ENCODE results near the gene MOSPD3. TPM values are rescaled to one million over a fixed set of nuclear protein-coding genes. Genes with fewer than 3 reads are reported as not detected.

Gene MOSPD3
- total RNA-seq, 1 donor from 2014 or later: 3.0 TPM

DNA sequence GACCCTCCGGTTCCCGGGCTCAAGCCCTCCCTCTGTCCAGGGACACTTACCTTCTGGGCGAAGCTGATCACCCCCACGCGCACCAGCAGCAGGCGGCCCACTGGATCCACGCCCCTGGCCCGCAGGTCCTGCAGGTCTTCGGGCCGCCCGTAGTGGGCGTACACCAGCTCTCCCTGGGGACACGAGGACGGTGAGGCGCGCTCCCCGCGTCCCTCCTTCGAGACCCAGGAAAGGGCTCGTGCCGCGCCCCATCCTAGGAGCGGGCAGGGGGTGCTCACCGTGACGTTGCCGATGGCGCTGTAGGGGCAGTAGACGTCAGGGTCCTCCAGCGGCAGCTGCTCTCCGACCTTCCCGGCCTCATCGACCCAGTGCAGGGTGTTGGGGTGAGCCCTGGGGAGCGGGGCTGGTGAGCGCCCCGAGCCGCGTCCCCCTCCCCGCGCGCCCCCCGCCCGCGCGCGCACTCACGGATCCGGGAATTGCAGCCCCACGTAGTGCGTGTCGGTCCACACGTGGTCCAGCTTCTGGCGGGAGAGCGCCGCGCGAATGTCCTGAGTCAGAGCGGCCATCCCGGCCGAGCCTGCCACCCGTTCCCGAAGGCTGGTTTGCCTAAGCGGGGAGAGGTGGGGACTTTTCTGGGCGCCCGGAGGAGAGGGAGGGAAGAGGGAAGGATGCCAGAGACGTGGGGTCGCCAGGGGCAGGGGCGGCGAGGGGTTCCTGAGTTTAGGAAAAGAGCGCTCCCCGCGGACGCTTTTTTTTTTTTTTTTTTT is 20.8 kb downstream of the MOSPD3 start:
- Histone ChIP-seq H2AFZ (replicated peaks) (peak overlapping the region; percentile 100), H3K27ac (no peak overlapping the region), H3K9ac (no peak overlapping the region), H3F3A (ENCODE audit: low read depth) (peaks cover 12% of the 10 kb centered on the region), H3K79me2 (ENCODE audit: low read depth) (no peaks in the 10 kb centered on the region), H3K36me3 (no peaks in the 10 kb centered on the region), H3K9me3 (ENCODE audit: low read depth) (no peaks in the 10 kb centered on the region), H3K27me3 (peaks cover 37% of the 10 kb centered on the region), H3K4me3 (peak overlapping the region; percentile 61), H4K20me1 (ENCODE audit: low read depth) (no peaks in the 10 kb centered on the region), H3K4me2 (peak overlapping the region; percentile 98), H3K4me1 (peaks cover 4% of the 10 kb centered on the region)
- H3K4me1 Mint-ChIP-seq: peaks cover 13% of the 10 kb centered on the region
- DNase-seq (ENCODE audit: low spot score): peak; percentile 76
- H3K9me3 Mint-ChIP-seq: peaks cover 2% of the 10 kb centered on the region
- H3K27ac Mint-ChIP-seq: no peak overlapping the region
- H3K36me3 Mint-ChIP-seq: no peaks in the 10 kb centered on the region
- H3K27me3 Mint-ChIP-seq (ENCODE audit: insufficient read depth, low read depth): peaks cover 35% of the 10 kb centered on the region
- H3K4me3 Mint-ChIP-seq: peak overlapping the region; percentile 81
- TF ChIP-seq EZH2phosphoT487 (IDR thresholded peaks at IDR 0.05) (no peak), EZH2 (IDR thresholded peaks at IDR 0.05) (peak; percentile 66)
- TF ChIP-seq, protein P1, sequence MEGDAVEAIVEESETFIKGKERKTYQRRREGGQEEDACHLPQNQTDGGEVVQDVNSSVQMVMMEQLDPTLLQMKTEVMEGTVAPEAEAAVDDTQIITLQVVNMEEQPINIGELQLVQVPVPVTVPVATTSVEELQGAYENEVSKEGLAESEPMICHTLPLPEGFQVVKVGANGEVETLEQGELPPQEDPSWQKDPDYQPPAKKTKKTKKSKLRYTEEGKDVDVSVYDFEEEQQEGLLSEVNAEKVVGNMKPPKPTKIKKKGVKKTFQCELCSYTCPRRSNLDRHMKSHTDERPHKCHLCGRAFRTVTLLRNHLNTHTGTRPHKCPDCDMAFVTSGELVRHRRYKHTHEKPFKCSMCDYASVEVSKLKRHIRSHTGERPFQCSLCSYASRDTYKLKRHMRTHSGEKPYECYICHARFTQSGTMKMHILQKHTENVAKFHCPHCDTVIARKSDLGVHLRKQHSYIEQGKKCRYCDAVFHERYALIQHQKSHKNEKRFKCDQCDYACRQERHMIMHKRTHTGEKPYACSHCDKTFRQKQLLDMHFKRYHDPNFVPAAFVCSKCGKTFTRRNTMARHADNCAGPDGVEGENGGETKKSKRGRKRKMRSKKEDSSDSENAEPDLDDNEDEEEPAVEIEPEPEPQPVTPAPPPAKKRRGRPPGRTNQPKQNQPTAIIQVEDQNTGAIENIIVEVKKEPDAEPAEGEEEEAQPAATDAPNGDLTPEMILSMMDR (IDR thresholded peaks at IDR 0.05): peak; percentile 52

DNA sequence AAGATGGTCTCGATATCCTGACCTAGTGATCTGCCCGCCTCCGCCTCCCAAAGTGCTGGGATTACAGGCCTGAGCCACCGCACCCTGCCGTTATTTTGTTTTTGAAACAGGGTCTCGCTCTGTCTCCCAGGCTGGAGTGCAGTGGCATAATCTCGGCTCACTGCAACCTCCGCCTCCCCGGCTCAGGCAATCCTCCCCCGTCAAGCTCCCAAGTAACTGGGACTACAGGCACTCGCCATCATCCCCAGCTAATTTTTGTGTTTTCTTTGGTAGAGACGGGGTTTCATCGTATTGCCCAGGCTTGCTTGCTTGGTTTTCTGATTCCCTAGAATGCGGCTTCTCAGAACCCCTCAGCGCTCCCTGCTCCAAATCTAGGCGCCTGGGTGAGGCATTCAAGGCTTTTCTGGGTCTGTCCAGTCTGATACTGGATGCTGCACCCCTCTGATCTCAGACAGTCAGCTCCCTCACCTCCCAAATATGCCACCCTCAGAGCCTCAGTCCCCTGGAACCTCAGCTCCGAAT is 27.7 kb downstream of the MOSPD3 start:
- Mint-ChIP-seq H3K4me1 (peaks cover 3% of the 10 kb centered on the region), H3K27ac (no peak overlapping the region)

DNA sequence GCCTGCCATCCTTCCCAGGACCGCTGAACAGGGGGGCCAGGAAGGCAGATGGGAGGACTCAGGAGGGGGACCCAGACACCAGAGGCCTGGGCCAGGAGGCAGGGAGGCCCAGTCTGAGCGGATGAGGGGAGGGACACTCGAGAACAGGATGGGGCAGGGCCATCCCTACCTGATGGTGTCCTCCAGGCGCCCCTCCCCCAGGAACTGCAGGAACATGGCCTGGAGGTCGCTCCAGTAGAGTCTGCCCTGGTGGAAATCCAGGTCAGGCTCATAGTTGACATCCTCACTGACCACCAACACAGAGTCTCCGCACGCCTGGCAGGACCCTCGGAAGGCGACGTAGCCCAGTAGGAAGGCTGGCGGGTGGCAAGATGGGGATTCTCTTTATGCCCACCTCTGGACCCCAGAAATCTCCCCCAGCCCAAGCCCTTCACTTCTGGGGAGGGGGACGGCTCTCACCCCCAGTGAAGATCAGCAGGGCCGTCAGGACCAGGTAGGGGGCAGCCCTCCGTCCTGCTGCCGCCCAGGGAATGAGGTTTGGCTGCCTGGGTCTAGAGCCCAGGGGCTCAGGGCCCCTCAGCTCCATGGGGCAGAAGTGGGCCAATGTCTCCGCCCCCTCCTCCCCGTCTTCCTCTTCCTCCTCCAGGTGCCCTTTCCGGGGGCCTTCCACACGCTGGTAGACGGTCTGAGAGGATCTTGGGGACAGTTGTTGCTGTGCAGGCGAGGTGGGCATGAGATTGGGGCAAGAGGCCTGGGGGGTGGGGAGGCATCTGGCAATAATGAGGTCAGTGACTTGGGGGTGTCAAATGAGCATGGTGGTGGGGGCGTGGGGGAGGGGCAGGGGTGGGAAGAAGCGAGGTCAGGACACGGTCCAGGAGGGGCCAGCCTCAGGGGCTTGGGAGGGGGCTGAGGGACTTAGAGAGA is 28.4 kb downstream of the MOSPD3 start:
- Histone ChIP-seq H2AFZ (replicated peaks) (peak overlapping the region; percentile 9), H3K9ac (no peak overlapping the region), H3K27me3 (no peaks in the 10 kb centered on the region), H3K4me1 (no peaks in the 10 kb centered on the region), H3F3A (ENCODE audit: low read depth) (peaks cover 5% of the 10 kb centered on the region), H3K27ac (no peak overlapping the region), H3K9me3 (ENCODE audit: low read depth) (no peaks in the 10 kb centered on the region), H3K4me3 (no peak overlapping the region), H3K36me3 (no peaks in the 10 kb centered on the region), H3K79me2 (ENCODE audit: low read depth) (no peaks in the 10 kb centered on the region), H3K4me2 (no peak overlapping the region), H4K20me1 (ENCODE audit: low read depth) (no peaks in the 10 kb centered on the region)
- TF ChIP-seq, protein P1 (IDR thresholded peaks at IDR 0.05): no peak
- no peak for TF ChIP-seq EZH2phosphoT487 (IDR thresholded peaks at IDR 0.05)
- H3K27me3 Mint-ChIP-seq (ENCODE audit: insufficient read depth, low read depth): peaks cover 8% of the 10 kb centered on the region
- no peak overlapping the region for H3K27ac Mint-ChIP-seq
- DNase-seq (ENCODE audit: low spot score): no peak
- H3K9me3 Mint-ChIP-seq: no peaks in the 10 kb centered on the region
- H3K4me3 Mint-ChIP-seq: no peak overlapping the region
- peaks cover 3% of the 10 kb centered on the region for H3K4me1 Mint-ChIP-seq
- no peaks in the 10 kb centered on the region for H3K36me3 Mint-ChIP-seq

More for the DNA sequence above, 27.7 kb downstream of the MOSPD3 start:
- Histone ChIP-seq H4K20me1 (ENCODE audit: low read depth) (no peaks in the 10 kb centered on the region), H2AFZ (replicated peaks) (peak overlapping the region; percentile 9), H3K4me1 (no peaks in the 10 kb centered on the region), H3K9ac (no peak overlapping the region), H3K36me3 (no peaks in the 10 kb centered on the region), H3K79me2 (ENCODE audit: low read depth) (no peaks in the 10 kb centered on the region), H3K4me2 (no peak overlapping the region), H3K9me3 (ENCODE audit: low read depth) (no peaks in the 10 kb centered on the region), H3K27ac (no peak overlapping the region), H3K4me3 (no peak overlapping the region), H3F3A (ENCODE audit: low read depth) (peaks cover 5% of the 10 kb centered on the region), H3K27me3 (peaks cover under 1% of the 10 kb centered on the region)
- peaks cover 10% of the 10 kb centered on the region for H3K27me3 Mint-ChIP-seq (ENCODE audit: insufficient read depth, low read depth)
- no peak for TF ChIP-seq EZH2phosphoT487 (IDR thresholded peaks at IDR 0.05)
- TF ChIP-seq, protein P1 (IDR thresholded peaks at IDR 0.05): no peak
- TF ChIP-seq EZH2 (IDR thresholded peaks at IDR 0.05): no peak
- H3K9me3 Mint-ChIP-seq: no peaks in the 10 kb centered on the region
- DNase-seq (ENCODE audit: low spot score): peak; percentile 27
- H3K36me3 Mint-ChIP-seq: no peaks in the 10 kb centered on the region
- H3K4me3 Mint-ChIP-seq: no peak overlapping the region
